ENCODE results near the gene KEL.

KEL gene

GRCh38 chr7:142932386-142933091, 29.6 kb downstream of the KEL start:
- TF ChIP-seq, protein P1, sequence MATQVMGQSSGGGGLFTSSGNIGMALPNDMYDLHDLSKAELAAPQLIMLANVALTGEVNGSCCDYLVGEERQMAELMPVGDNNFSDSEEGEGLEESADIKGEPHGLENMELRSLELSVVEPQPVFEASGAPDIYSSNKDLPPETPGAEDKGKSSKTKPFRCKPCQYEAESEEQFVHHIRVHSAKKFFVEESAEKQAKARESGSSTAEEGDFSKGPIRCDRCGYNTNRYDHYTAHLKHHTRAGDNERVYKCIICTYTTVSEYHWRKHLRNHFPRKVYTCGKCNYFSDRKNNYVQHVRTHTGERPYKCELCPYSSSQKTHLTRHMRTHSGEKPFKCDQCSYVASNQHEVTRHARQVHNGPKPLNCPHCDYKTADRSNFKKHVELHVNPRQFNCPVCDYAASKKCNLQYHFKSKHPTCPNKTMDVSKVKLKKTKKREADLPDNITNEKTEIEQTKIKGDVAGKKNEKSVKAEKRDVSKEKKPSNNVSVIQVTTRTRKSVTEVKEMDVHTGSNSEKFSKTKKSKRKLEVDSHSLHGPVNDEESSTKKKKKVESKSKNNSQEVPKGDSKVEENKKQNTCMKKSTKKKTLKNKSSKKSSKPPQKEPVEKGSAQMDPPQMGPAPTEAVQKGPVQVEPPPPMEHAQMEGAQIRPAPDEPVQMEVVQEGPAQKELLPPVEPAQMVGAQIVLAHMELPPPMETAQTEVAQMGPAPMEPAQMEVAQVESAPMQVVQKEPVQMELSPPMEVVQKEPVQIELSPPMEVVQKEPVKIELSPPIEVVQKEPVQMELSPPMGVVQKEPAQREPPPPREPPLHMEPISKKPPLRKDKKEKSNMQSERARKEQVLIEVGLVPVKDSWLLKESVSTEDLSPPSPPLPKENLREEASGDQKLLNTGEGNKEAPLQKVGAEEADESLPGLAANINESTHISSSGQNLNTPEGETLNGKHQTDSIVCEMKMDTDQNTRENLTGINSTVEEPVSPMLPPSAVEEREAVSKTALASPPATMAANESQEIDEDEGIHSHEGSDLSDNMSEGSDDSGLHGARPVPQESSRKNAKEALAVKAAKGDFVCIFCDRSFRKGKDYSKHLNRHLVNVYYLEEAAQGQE (IDR thresholded peaks at IDR 0.05; ENCODE audit: insufficient read depth in 1 of 2, low read depth in 2 of 2, low read length in 2 of 2), result no peak
- TF ChIP-seq SIN3A (IDR thresholded peaks at IDR 0.05; ENCODE audit: borderline replicate concordance, insufficient read depth, low read length), result no peak
- TF ChIP-seq FOXP2 (optimal IDR thresholded peaks at IDR 0.05; ENCODE audit: borderline replicate concordance, extremely low read depth, extremely low read length, insufficient read depth), result no peak
- TF ChIP-seq POLR2AphosphoS5 (IDR thresholded peaks at IDR 0.05; ENCODE audit: low read depth, low read length), result no peak
- TF ChIP-seq TAF1 (IDR thresholded peaks at IDR 0.05; ENCODE audit: borderline replicate concordance, insufficient read depth, low read length), result no peak

DNA sequence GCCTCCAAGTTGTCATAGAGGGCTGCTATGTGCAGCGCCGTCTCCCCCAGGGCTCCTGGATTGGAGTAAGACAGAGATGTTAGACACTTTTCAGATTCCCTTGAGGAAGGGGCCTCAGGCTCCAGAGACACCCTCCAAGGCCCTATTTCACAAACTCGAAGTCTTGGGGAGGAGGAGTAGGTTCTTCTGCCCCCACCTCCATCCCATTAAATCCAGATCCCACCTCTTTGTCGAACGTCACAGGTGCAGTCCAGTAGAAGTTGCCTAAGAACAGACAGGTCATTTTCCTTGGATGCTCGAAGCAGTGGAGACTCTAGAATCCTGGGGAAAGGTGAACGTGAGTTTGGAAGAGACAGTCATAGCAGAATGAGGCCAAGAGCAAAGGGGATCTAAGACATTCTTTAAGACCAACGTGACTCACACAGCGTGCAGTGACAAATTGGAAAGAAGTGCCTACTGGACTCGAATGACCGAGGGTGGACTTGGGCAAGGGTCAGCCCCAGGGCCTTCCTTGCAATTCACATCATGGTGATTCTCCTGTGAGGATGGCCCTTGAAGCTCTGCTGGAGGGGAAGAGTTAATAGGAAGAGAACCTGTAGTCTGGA, 31.9 kb downstream of the KEL start:
- TF ChIP-seq SIN3A (IDR thresholded peaks at IDR 0.05; ENCODE audit: borderline replicate concordance, insufficient read depth, low read length) (no peak), POLR2AphosphoS5 (IDR thresholded peaks at IDR 0.05; ENCODE audit: low read depth, low read length) (no peak), TAF1 (IDR thresholded peaks at IDR 0.05; ENCODE audit: borderline replicate concordance, insufficient read depth, low read length) (no peak), FOXP2 (optimal IDR thresholded peaks at IDR 0.05; ENCODE audit: borderline replicate concordance, extremely low read depth, extremely low read length, insufficient read depth) (no peak)
- TF ChIP-seq, protein P1 (IDR thresholded peaks at IDR 0.05; ENCODE audit: insufficient read depth in 1 of 2, low read depth in 2 of 2, low read length in 2 of 2), result no peak

- no peak for TF ChIP-seq TAF1 (IDR thresholded peaks at IDR 0.05; ENCODE audit: borderline replicate concordance, insufficient read depth, low read length)
- TF ChIP-seq SIN3A (IDR thresholded peaks at IDR 0.05; ENCODE audit: borderline replicate concordance, insufficient read depth, low read length), result no peak
Observed at GRCh38 chr7:142927949-142928348, 34.2 kb downstream of the KEL start.

DNA sequence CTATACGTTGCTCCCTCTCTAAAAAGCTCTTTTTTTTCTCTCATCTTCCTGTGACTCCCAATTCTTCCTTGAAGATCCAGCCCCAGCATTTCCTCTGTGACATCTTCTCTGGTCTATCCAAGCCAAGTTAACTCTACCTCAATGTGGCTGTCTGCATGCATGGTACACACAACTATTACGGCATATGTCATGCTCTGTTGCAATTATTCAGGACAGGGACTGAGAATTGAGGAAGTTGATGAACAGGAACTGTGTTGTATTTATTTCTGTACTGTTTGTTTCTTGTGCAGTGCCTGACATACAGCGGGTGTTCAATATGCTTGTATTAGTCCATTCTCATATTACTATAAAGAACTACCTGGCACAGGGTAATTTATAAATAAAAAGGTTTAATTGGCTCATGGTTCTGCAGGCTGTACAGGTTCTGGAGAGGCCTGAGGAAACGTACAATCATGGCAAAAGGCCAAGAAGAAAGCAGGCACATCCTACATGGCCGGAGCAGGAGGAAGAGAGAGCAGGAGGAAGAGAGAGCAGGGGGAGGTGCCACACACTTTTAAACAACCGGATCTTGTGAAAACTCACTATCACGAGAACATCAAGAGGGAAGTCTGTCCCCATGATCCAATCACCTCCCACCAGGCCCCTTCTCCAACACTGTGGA, 34.9 kb downstream of the KEL start:
- no peak for TF ChIP-seq TAF1 (IDR thresholded peaks at IDR 0.05; ENCODE audit: borderline replicate concordance, insufficient read depth, low read length)
- no peak for TF ChIP-seq SIN3A (IDR thresholded peaks at IDR 0.05; ENCODE audit: borderline replicate concordance, insufficient read depth, low read length)
- TF ChIP-seq, protein P1 (IDR thresholded peaks at IDR 0.05; ENCODE audit: insufficient read depth in 1 of 2, low read depth in 2 of 2, low read length in 2 of 2), result no peak
- TF ChIP-seq FOXP2 (optimal IDR thresholded peaks at IDR 0.05; ENCODE audit: borderline replicate concordance, extremely low read depth, extremely low read length, insufficient read depth), result no peak
- TF ChIP-seq POLR2AphosphoS5 (IDR thresholded peaks at IDR 0.05; ENCODE audit: low read depth, low read length), result no peak

DNA sequence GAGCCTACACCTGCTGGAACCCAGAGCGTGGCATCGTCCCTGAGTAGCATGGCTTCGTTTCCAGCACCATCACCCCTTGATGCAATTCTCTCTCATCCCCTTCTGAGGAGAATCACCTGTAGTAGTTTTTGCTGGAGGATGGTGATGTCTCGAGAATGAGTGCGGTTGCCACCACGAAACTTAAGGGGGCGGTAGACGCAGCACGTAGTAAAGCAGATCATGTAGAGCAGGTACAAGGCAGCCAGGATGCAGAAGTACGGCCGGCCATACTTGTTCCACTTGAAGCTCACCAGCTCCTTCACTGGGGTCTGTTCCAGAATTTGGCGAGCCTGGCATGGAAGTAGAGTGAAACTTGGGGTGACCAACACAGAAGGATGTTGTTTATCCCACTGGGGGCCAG, 36.8 kb downstream of the KEL start:
- no peak for TF ChIP-seq SIN3A (IDR thresholded peaks at IDR 0.05; ENCODE audit: borderline replicate concordance, insufficient read depth, low read length)
- TF ChIP-seq FOXP2 (optimal IDR thresholded peaks at IDR 0.05; ENCODE audit: borderline replicate concordance, extremely low read depth, extremely low read length, insufficient read depth), result no peak
- no peak for TF ChIP-seq POLR2AphosphoS5 (IDR thresholded peaks at IDR 0.05; ENCODE audit: low read depth, low read length)

GRCh38 chr7:142923391-142923790, 38.8 kb downstream of the KEL start:
- TF ChIP-seq TAF1 (IDR thresholded peaks at IDR 0.05; ENCODE audit: borderline replicate concordance, insufficient read depth, low read length), result no peak
- no peak for TF ChIP-seq FOXP2 (optimal IDR thresholded peaks at IDR 0.05; ENCODE audit: borderline replicate concordance, extremely low read depth, extremely low read length, insufficient read depth)
- no peak for TF ChIP-seq SIN3A (IDR thresholded peaks at IDR 0.05; ENCODE audit: borderline replicate concordance, insufficient read depth, low read length)
- TF ChIP-seq, protein P1 (IDR thresholded peaks at IDR 0.05; ENCODE audit: insufficient read depth in 1 of 2, low read depth in 2 of 2, low read length in 2 of 2), result no peak
- TF ChIP-seq POLR2AphosphoS5 (IDR thresholded peaks at IDR 0.05; ENCODE audit: low read depth, low read length), result no peak
